ENCODE results near the gene PTPRZ1. TPM values are rescaled to one million over a fixed set of nuclear protein-coding genes. Genes with fewer than 3 reads are reported as not detected.

Gene PTPRZ1
- total RNA-seq, 6 experiments from 2014 or later, result 0.07 to 0.13 TPM; not detected in 4

GRCh38 chr7:121940918-121941317 lies 68.0 kb downstream of the PTPRZ1 start:
- no peak overlapping the region for H3K4me3 Mint-ChIP-seq
- no peaks in the 10 kb centered on the region for H3K9me3 Mint-ChIP-seq
- no peak for TF ChIP-seq CTCF (IDR thresholded peaks at IDR 0.05)
- DNase-seq, result no peak
- H3K36me3 Mint-ChIP-seq (ENCODE audit: low read depth), result no peaks in the 10 kb centered on the region
- H3K4me1 Mint-ChIP-seq (ENCODE audit: low read depth), result peaks cover 66% of the 10 kb centered on the region
- no peak overlapping the region for H3K27ac Mint-ChIP-seq
- no peaks in the 10 kb centered on the region; the same call in 1 of the 2 replicates for H3K27me3 Mint-ChIP-seq (ENCODE audit: insufficient read depth)

DNA sequence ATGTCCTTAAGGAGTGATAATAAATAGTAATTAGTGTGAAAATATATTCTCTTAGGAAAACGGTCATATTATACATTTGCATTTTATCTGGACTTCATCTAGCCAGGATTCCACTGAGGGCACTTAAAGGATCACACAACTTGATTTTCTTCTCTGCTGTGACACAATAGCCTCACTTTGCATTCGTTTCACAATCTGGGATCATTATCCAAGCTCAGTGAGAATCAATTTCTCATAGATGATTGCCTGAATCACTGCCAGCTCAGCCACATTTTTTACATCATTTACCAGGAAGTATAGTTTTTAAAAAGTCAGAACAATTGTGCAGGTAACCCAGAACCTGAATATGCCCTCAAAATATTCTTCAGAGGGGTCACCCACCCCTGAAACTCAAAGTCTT lies 68.9 kb downstream of the PTPRZ1 start:
- Mint-ChIP-seq H3K4me3 (no peak overlapping the region; the same call in 1 of the 2 replicates), H3K4me1 (ENCODE audit: low read depth) (peaks cover 66% of the 10 kb centered on the region), H3K9me3 (no peaks in the 10 kb centered on the region), H3K36me3 (ENCODE audit: low read depth) (no peaks in the 10 kb centered on the region), H3K27ac (no peak overlapping the region), H3K27me3 (ENCODE audit: insufficient read depth) (no peaks in the 10 kb centered on the region; the same call in 1 of the 2 replicates)
- no peak for TF ChIP-seq CTCF (IDR thresholded peaks at IDR 0.05)
- DNase-seq, result no peak

- no peaks in the 10 kb centered on the region for H3K9me3 Mint-ChIP-seq
- TF ChIP-seq CTCF (IDR thresholded peaks at IDR 0.05), result no peak
These were observed 72.1 kb downstream of the PTPRZ1 start for GRCh38 chr7:121945066-121945465.

DNA sequence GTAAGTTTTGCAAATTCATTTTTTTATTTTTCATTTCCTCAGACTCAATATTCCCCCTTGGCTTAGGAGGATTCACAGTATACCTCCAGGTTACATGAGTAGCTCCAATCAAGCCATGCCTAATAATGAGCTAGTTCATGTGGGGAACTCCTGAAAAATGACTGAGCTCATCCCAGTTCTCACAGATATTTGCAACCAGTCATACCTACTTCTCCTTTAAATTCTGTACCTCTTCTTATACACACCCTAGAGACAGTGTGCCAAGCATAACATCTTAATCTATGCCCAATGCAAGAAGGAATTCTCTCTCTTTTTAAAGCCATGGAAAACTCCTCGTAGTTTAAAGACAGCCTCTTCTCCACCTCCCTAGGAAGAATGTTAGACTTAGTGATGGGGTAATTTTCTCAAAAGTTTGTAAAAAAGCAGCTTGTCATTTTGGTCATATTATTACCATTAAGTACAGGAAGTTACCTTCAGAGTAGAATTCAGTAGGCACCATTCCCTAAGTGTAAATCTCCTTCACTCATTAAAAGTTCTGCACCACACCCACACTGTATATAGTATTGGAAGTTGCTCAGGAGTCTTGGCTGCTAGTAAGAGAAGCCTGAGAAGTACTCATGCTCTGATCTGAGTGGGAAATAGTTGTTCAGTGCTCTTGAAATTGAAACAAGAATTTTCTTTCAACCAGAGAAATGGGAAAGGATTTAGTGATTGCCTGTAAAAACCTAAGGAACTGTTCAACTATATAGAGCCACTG lies 72.7 kb downstream of the PTPRZ1 start:
- no peak for DNase-seq
- no peak overlapping the region for H3K27ac Mint-ChIP-seq
- H3K36me3 Mint-ChIP-seq (ENCODE audit: low read depth), result no peaks in the 10 kb centered on the region
- H3K4me1 Mint-ChIP-seq (ENCODE audit: low read depth), result peaks cover 38% of the 10 kb centered on the region
- no peak for TF ChIP-seq CTCF (IDR thresholded peaks at IDR 0.05)
- H3K9me3 Mint-ChIP-seq, result no peaks in the 10 kb centered on the region
- peak overlapping the region; percentile 1; the same call in 1 of the 2 replicates for H3K4me3 Mint-ChIP-seq
- no peaks in the 10 kb centered on the region for H3K27me3 Mint-ChIP-seq (ENCODE audit: insufficient read depth)

More at GRCh38 chr7:121945066-121945465, 72.1 kb downstream of the PTPRZ1 start:
- Mint-ChIP-seq H3K4me3 (no peak overlapping the region), H3K27me3 (ENCODE audit: insufficient read depth) (no peaks in the 10 kb centered on the region), H3K4me1 (ENCODE audit: low read depth) (peaks cover 40% of the 10 kb centered on the region), H3K36me3 (ENCODE audit: low read depth) (no peaks in the 10 kb centered on the region), H3K27ac (no peak overlapping the region)
- DNase-seq, result no peak

DNA sequence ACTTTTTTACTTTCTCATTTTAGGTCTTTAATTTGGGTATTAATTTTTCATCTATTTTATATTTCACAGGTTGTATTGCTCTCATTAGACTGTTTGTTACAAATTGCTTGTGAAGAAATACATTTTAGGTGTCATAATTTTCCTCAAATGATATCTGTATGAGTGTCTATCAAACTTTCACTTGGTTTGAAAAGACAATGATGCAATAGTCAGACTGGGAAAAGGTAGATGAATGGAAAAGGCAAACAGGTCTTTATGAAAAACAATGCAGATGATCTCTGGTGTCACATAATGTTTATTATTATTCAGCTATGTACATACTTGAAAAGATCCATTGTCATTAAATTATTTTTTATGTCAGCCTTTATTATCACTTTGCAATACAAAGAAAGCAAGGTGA lies 80.2 kb downstream of the PTPRZ1 start:
- Mint-ChIP-seq H3K36me3 (ENCODE audit: low read depth) (no peaks in the 10 kb centered on the region), H3K9me3 (no peaks in the 10 kb centered on the region), H3K4me3 (no peak overlapping the region), H3K27ac (no peak overlapping the region), H3K4me1 (ENCODE audit: low read depth) (peaks cover 49% of the 10 kb centered on the region), H3K27me3 (ENCODE audit: insufficient read depth) (no peaks in the 10 kb centered on the region)
- no peak for TF ChIP-seq CTCF (IDR thresholded peaks at IDR 0.05)
- no peak for DNase-seq

Measured in HFFc6 (cell line).